ENCODE results near the gene CENPP.

Gene CENPP

GRCh38 chr9:92616655-92617111 is 290.9 kb downstream of the CENPP start:
- DNase-seq, result no peak
- Histone ChIP-seq H3K4me1 (ENCODE audit: low read length) (no peaks in the 10 kb centered on the region), H3K36me3 (replicated peaks; ENCODE audit: insufficient read depth, low read length) (peaks cover 12% of the 10 kb centered on the region; the same call in 1 of the 2 replicates), H3K4me2 (ENCODE audit: low read depth, low read length) (no peak overlapping the region), H3K4me3 (ENCODE audit: low read length) (no peak overlapping the region), H3K79me2 (ENCODE audit: low read length) (no peaks in the 10 kb centered on the region), H3K27me3 (replicated peaks; ENCODE audit: insufficient read depth, low read length) (no peaks in the 10 kb centered on the region), H3K27ac (ENCODE audit: low read length) (no peak overlapping the region), H3K9me2 (replicated peaks; ENCODE audit: insufficient read depth, low read length) (no peaks in the 10 kb centered on the region), H3F3A (ENCODE audit: insufficient read depth, low read length) (no peaks in the 10 kb centered on the region), H4K20me1 (ENCODE audit: insufficient read depth, low read length) (no peaks in the 10 kb centered on the region), H2AFZ (ENCODE audit: low read length) (no peak overlapping the region), H3K9me3 (replicated peaks; ENCODE audit: insufficient read depth, low read length) (no peaks in the 10 kb centered on the region), H3K9ac (ENCODE audit: low read length) (no peak overlapping the region)
- no peak for TF ChIP-seq EZH2 (optimal IDR thresholded peaks at IDR 0.05; ENCODE audit: low read depth, low read length)
- TF ChIP-seq CTCF (IDR thresholded peaks at IDR 0.05; ENCODE audit: low read length), result no peak
- TF ChIP-seq EZH2phosphoT487 (IDR thresholded peaks at IDR 0.05; ENCODE audit: low read length), result no peak

GRCh38 chr9:92617195-92617813 is 291.6 kb downstream of the CENPP start:
- DNase-seq, result no peak
- Histone ChIP-seq H3K4me3 (ENCODE audit: low read length) (no peak overlapping the region), H3K9me2 (replicated peaks; ENCODE audit: insufficient read depth, low read length) (no peaks in the 10 kb centered on the region), H2AFZ (ENCODE audit: low read length) (no peak overlapping the region), H3K9me3 (replicated peaks; ENCODE audit: insufficient read depth, low read length) (no peaks in the 10 kb centered on the region), H3K4me1 (ENCODE audit: low read length) (no peaks in the 10 kb centered on the region), H3K36me3 (replicated peaks; ENCODE audit: insufficient read depth, low read length) (peaks cover 12% of the 10 kb centered on the region; the same call in 1 of the 2 replicates), H3K4me2 (ENCODE audit: low read depth, low read length) (no peak overlapping the region), H3K9ac (ENCODE audit: low read length) (no peak overlapping the region), H3F3A (ENCODE audit: insufficient read depth, low read length) (no peaks in the 10 kb centered on the region), H4K20me1 (ENCODE audit: insufficient read depth, low read length) (no peaks in the 10 kb centered on the region), H3K27ac (ENCODE audit: low read length) (no peak overlapping the region), H3K79me2 (ENCODE audit: low read length) (no peaks in the 10 kb centered on the region), H3K27me3 (replicated peaks; ENCODE audit: insufficient read depth, low read length) (no peaks in the 10 kb centered on the region)
- no peak for TF ChIP-seq EZH2phosphoT487 (IDR thresholded peaks at IDR 0.05; ENCODE audit: low read length)
- no peak for TF ChIP-seq CTCF (IDR thresholded peaks at IDR 0.05; ENCODE audit: low read length)
- TF ChIP-seq EZH2 (optimal IDR thresholded peaks at IDR 0.05; ENCODE audit: low read depth, low read length), result no peak

GRCh38 chr9:92617951-92618510 is 292.3 kb downstream of the CENPP start:
- Histone ChIP-seq H3K79me2 (ENCODE audit: low read length) (no peaks in the 10 kb centered on the region), H3K9ac (ENCODE audit: low read length) (no peak overlapping the region), H3K9me2 (replicated peaks; ENCODE audit: insufficient read depth, low read length) (no peaks in the 10 kb centered on the region), H3K4me3 (ENCODE audit: low read length) (no peak overlapping the region), H3K36me3 (replicated peaks; ENCODE audit: insufficient read depth, low read length) (peaks cover 12% of the 10 kb centered on the region; the same call in 1 of the 2 replicates), H3F3A (ENCODE audit: insufficient read depth, low read length) (no peaks in the 10 kb centered on the region), H3K27me3 (replicated peaks; ENCODE audit: insufficient read depth, low read length) (no peaks in the 10 kb centered on the region), H3K4me1 (ENCODE audit: low read length) (no peaks in the 10 kb centered on the region), H4K20me1 (ENCODE audit: insufficient read depth, low read length) (no peaks in the 10 kb centered on the region), H3K27ac (ENCODE audit: low read length) (no peak overlapping the region), H3K4me2 (ENCODE audit: low read depth, low read length) (no peak overlapping the region), H2AFZ (ENCODE audit: low read length) (no peak overlapping the region), H3K9me3 (replicated peaks; ENCODE audit: insufficient read depth, low read length) (no peaks in the 10 kb centered on the region)
- DNase-seq, result no peak
- no peak for TF ChIP-seq EZH2phosphoT487 (IDR thresholded peaks at IDR 0.05; ENCODE audit: low read length)
- TF ChIP-seq CTCF (IDR thresholded peaks at IDR 0.05; ENCODE audit: low read length), result no peak
- no peak for TF ChIP-seq EZH2 (optimal IDR thresholded peaks at IDR 0.05; ENCODE audit: low read depth, low read length)

Measured in MM.1S (cell line).